ENCODE results near the gene C12orf43.

DNA sequence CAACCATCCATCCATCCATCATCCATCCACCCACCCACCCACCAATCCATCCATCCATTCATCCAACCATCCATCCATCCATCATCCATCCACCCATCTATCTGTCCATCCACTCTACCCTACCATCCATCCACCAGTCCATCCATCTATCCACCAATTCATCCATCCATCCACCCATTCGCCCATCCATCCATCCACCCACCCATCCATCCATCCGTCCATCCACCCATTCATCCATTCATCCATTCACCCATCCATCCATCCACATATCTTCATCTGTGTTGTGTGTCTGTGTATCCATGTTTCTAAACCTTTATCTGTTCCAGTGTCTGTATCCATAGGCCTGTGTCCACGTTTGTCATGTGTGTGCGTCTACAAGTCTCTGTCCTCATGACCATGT is 28.1 kb downstream of the C12orf43 start:
- no peak for TF ChIP-seq SUZ12 (IDR thresholded peaks at IDR 0.05)
- no peak for TF ChIP-seq BHLHE40 (IDR thresholded peaks at IDR 0.05; ENCODE audit: borderline replicate concordance)
- no peak for TF ChIP-seq FOXM1 (IDR thresholded peaks at IDR 0.05; ENCODE audit: borderline replicate concordance)
- TF ChIP-seq LEF1 (IDR thresholded peaks at IDR 0.05; ENCODE audit: borderline replicate concordance): no peak
- TF ChIP-seq NFRKB (IDR thresholded peaks at IDR 0.05): no peak
- no peak for TF ChIP-seq HDGF (IDR thresholded peaks at IDR 0.05; ENCODE audit: borderline replicate concordance)
- no peak for TF ChIP-seq TARDBP (IDR thresholded peaks at IDR 0.05)
- no peak for TF ChIP-seq SP1 (IDR thresholded peaks at IDR 0.05)
- no peak for TF ChIP-seq ARNT (IDR thresholded peaks at IDR 0.05)

Data from HEK293T (cell line).